HepG2 (cell line): ENCODE results near the gene VEZF1. TPM values are rescaled to one million over a fixed set of nuclear protein-coding genes. Genes with fewer than 3 reads are reported as not detected.

Experiments
- ATAC-seq: fragments of 200-7000 bp; cut with Tn5 transposase; 3 replicates; pipeline ENCODE4 v1.9.1; 2020; ENCODE audit warnings: mild to moderate bottlenecking, moderate library complexity
- BruUV-seq: library from RNA; stranded (reverse); fragments of 400-500 nt; replicated peaks from 2 replicates; lab custom pipeline; 2021; lab: Mats Ljungman, UMichigan
- CTCF ChIA-PET: fragments of 300-600 bp; formaldehyde crosslinking; extraction: SDS; loops from one replicate; lab custom pipeline; 2021; ENCODE audit warnings: low total read pairs, inconsistent platforms, low intra/inter-chr PET ratio; lab: Yijun Ruan, JAX
- POLR2A ChIA-PET: fragments of 350-600 bp; sonication (Branson Sonifier 250); formaldehyde crosslinking; loops from one replicate; lab custom pipeline; 2020; ENCODE audit warnings: antibody characterized with exemption, inconsistent platforms; lab: Yijun Ruan, JAX
- DNase-seq: peaks from one replicate; pipeline ENCODE4 v3.0.0-alpha.2; 2015; ENCODE audit warnings: low spot score
- FAIRE-seq: peaks from 3 replicates; lab custom pipeline; 2011; peaks lifted over from hg19 to GRCh38; lab: Jason Lieb, UNC
- H2AFZ ChIP-seq: one replicate; pipeline ENCODE4 v1.6.1; 2011; ENCODE audit warnings: low read length, inconsistent platforms
- H3K27ac ChIP-seq: fragments of 300-600 bp; 3 replicates; pipeline ENCODE4 v1.8.0; 2011; ENCODE audit warnings: mixed run types, mild to moderate bottlenecking, mixed read lengths, low read length, inconsistent platforms; ENCODE audit not compliant: insufficient read depth; ENCODE audit errors: extremely low read length
- H3K27me3 ChIP-seq, 2 experiments: fragments of 200-600 bp in 1 of 2; 2 replicates in 1 of 2; 3 replicates in 1 of 2; pipeline versions ENCODE4 v1.6.0 to v1.8.0; 2011; ENCODE audit warnings: low read length in 2 of 2, mild to moderate bottlenecking in 2 of 2, moderate library complexity in 2 of 2, inconsistent platforms in 1 of 2; ENCODE audit not compliant: insufficient read depth in 2 of 2, control insufficient read depth in 1 of 2
- H3K36me3 ChIP-seq, 2 experiments: fragments of 200-600 bp in 1 of 2; replicated peaks in 1 of 2; 2 replicates in 1 of 2; 3 replicates in 1 of 2; pipeline versions ENCODE4 v1.5.1 to v1.8.0; 2011; ENCODE audit warnings: low read length in 2 of 2, inconsistent platforms in 1 of 2; ENCODE audit not compliant: insufficient read depth in 2 of 2, control insufficient read depth in 1 of 2
- H3K4me1 ChIP-seq: 2 replicates; pipeline ENCODE4 v1.5.1; 2012; ENCODE audit warnings: low read length, inconsistent platforms; ENCODE audit not compliant: insufficient read depth
- H3K4me2 ChIP-seq: 2 replicates; pipeline ENCODE4 v1.6.0; 2011; ENCODE audit warnings: low read depth, low read length, inconsistent platforms
- H3K4me3 ChIP-seq, 3 experiments: fragments of 200-600 bp in 1 of 3; sonication (generic), shearing (Covaris generic) in 1 of 3; replicated peaks in 1 of 3; 2 replicates each; pipeline ENCODE4 v1.5.1; 2011 to 2016; ENCODE audit warnings: low read length in 3 of 3, inconsistent platforms in 2 of 3, low read depth in 2 of 3, mild to moderate bottlenecking in 2 of 3, control low read depth in 1 of 3, mixed read lengths in 1 of 3; ENCODE audit not compliant: insufficient read depth in 1 of 3
- H3K79me2 ChIP-seq: one replicate; pipeline ENCODE4 v1.6.1; 2011; ENCODE audit warnings: low read length, inconsistent platforms; ENCODE audit not compliant: insufficient read depth
- H3K9ac ChIP-seq: 2 replicates; pipeline ENCODE4 v1.6.0; 2011; ENCODE audit warnings: mild to moderate bottlenecking, low read depth, low read length, inconsistent platforms; ENCODE audit not compliant: insufficient read depth
- H3K9me3 ChIP-seq: 2 replicates; pipeline ENCODE4 v1.5.1; 2012; ENCODE audit warnings: mild to moderate bottlenecking, low read length
- H4K20me1 ChIP-seq: 2 replicates; pipeline ENCODE4 v1.6.0; 2011; ENCODE audit warnings: inconsistent platforms, mild to moderate bottlenecking, low read length, moderate library complexity; ENCODE audit not compliant: insufficient read depth
- FOXJ3 ChIP-seq: sonication (generic); formaldehyde crosslinking; IDR thresholded peaks from 2 replicates; pipeline ENCODE4 v1.4.0; 2020; ENCODE audit warnings: missing genetic modification reagents, mild to moderate bottlenecking, borderline replicate concordance
- KMT2A ChIP-seq: sonication (generic); formaldehyde crosslinking; IDR thresholded peaks from 2 replicates; pipeline ENCODE4 v1.4.0; 2020; ENCODE audit warnings: missing genetic modification reagents
- RFX5 ChIP-seq: IDR thresholded peaks from 2 replicates; pipeline ENCODE4 v1.6.1; 2011; ENCODE audit warnings: low read depth, low read length, improper control_type of control experiment
- TBP ChIP-seq: sonication (generic); formaldehyde crosslinking; IDR thresholded peaks from 2 replicates; pipeline ENCODE4 v1.5.0; 2020; ENCODE audit warnings: missing genetic modification reagents
- ZFYVE20 ChIP-seq: sonication (generic); formaldehyde crosslinking; IDR thresholded peaks from 2 replicates; pipeline ENCODE4 v1.8.0; 2023; ENCODE audit warnings: low read depth, mild to moderate bottlenecking, moderate library complexity, missing genetic modification reagents, borderline replicate concordance
- ZNF3 ChIP-seq: IDR thresholded peaks from 2 replicates; pipeline ENCODE4 v1.7.0; 2017; ENCODE audit warnings: inconsistent platforms
- ZNF558 ChIP-seq: sonication (generic); formaldehyde crosslinking; IDR thresholded peaks from 2 replicates; pipeline ENCODE4 v1.9.0; 2022; ENCODE audit warnings: mild to moderate bottlenecking, missing genetic modification reagents, borderline replicate concordance
- ZNF747 ChIP-seq: sonication (generic); formaldehyde crosslinking; IDR thresholded peaks from 2 replicates; pipeline ENCODE4 v1.8.1; 2023; ENCODE audit warnings: missing genetic modification reagents, mild to moderate bottlenecking, borderline replicate concordance
- ZNF781 ChIP-seq: sonication (generic); formaldehyde crosslinking; IDR thresholded peaks from 2 replicates; pipeline ENCODE4 v1.5.1; 2020; ENCODE audit warnings: borderline replicate concordance, mild to moderate bottlenecking, missing genetic modification reagents; ENCODE audit errors: not compliant biosample characterization
- WGBS: methylation state at CpG from one replicate; pipeline ENCODE4 v1.1.6; 2017; ENCODE audit warnings: low lambda C conversion rate; 5-methylcytosine and 5-hydroxymethylcytosine counted together
- in situ Hi-C: cut with HindIII; loops from 2 replicates; pipeline ENCODE4 v1.10.0; 2017; ENCODE audit warnings: low pct_unique_long_range_greater_than_20kb; ENCODE audit not compliant: extremely low pct_ligation_motif_present
- intact Hi-C: fragments of 100-400 bp; cut with micrococcal nuclease; formaldehyde crosslinking; loops from one replicate; pipeline ENCODE4 v1.10.0; 2022; ENCODE audit not compliant: unreplicated experiment
- polyA plus RNA-seq, 8 experiments: library from polyadenylated mRNA; depleted of rRNA in 3 of 8; stranded (reverse) in 7 of 8; unstranded in 1 of 8; fragments of >200 nt; fragmentation: Illumina TruSeq in 4 of 8; extraction: Trizol in 4 of 8; gene quantifications; 2 replicates each; pipeline versions ENCODE4 v1.2.1 to v1.2.3, GENCODE V29; 2011 to 2016; ENCODE audit warnings: low read depth in 4 of 8, missing spikeins in 1 of 8, mixed read lengths in 1 of 8; ENCODE audit not compliant: insufficient read depth in 1 of 8
- total RNA-seq, 5 experiments: library from RNA; depleted of rRNA; stranded (reverse); fragments of >200 nt; fragmentation: Illumina TruSeq; extraction: Trizol; gene quantifications; 2 replicates each; pipeline ENCODE4 v1.2.3, GENCODE V29; 2016; ENCODE audit warnings: low read depth in 1 of 5
- TF ChIP-seq, protein P1 (sequence below): sonication (generic); formaldehyde crosslinking; IDR thresholded peaks from 2 replicates; pipeline ENCODE4 v1.4.0; 2020; ENCODE audit warnings: missing genetic modification reagents
- TF ChIP-seq, protein P2 (sequence below): sonication (generic); formaldehyde crosslinking; IDR thresholded peaks from 2 replicates; pipeline ENCODE4 v1.4.0; 2020; ENCODE audit warnings: mild to moderate bottlenecking, missing genetic modification reagents

VEZF1 gene
- total and polyA plus RNA-seq, 2 of the 13 experiments (the other 11 are each of a cell fraction or from before 2014, with no cell fraction given) = 45.9 to 49.7 TPM

DNA sequence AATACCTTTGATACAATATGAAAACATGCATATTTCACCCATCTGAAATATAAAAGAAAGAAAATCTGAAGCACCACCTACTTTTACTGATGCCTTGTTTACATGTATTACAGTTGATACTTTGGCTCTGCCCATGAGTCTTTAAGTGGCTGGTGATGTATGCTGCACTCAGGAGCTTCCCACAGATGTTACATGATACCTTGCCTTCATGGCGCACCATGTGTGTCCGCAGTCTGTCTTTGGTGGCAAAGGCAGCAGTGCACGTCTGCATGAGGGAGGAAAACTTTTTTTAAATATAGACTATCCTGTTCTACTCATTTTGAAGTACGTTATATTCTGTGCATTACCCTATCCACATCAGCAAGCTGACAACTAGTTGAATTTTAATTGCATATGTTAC lies 7.5 kb downstream of the VEZF1 start:
- no peaks in the 10 kb centered on the region for H3K9me3 ChIP-seq
- H3K4me2 ChIP-seq = no peak overlapping the region
- no peak for TF ChIP-seq FOXJ3 (CRISPR knock-in tag)
- TF ChIP-seq ZFYVE20 = no peak
- TF ChIP-seq, protein P1, sequence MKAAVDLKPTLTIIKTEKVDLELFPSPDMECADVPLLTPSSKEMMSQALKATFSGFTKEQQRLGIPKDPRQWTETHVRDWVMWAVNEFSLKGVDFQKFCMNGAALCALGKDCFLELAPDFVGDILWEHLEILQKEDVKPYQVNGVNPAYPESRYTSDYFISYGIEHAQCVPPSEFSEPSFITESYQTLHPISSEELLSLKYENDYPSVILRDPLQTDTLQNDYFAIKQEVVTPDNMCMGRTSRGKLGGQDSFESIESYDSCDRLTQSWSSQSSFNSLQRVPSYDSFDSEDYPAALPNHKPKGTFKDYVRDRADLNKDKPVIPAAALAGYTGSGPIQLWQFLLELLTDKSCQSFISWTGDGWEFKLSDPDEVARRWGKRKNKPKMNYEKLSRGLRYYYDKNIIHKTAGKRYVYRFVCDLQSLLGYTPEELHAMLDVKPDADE (CRISPR knock-in tag) = no peak
- TF ChIP-seq ZNF3 (CRISPR knock-in tag) = no peak
- no peak for TF ChIP-seq TBP
- TF ChIP-seq ZNF747 = no peak
- TF ChIP-seq, protein P2, sequence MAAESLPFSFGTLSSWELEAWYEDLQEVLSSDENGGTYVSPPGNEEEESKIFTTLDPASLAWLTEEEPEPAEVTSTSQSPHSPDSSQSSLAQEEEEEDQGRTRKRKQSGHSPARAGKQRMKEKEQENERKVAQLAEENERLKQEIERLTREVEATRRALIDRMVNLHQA (CRISPR knock-in tag) = no peak
- no peak for TF ChIP-seq ZNF558
- TF ChIP-seq KMT2A (CRISPR knock-in tag) = no peak
- TF ChIP-seq ZNF781 = no peak
- no peak for TF ChIP-seq RFX5
- FAIRE-seq (no peak), DNase-seq (no peak), ATAC-seq (no peak)
- H3K4me3 ChIP-seq = no peak overlapping the region
- CTCF ChIA-PET = no interaction called here
- intact Hi-C loops (no loop called here), in situ Hi-C loops (no loop called here)
- 97% methylated on average over 4 of the region's 4 CpGs for WGBS
- no peak overlapping the region for H2AFZ ChIP-seq
- H3K4me1 ChIP-seq = peaks cover 64% of the 10 kb centered on the region
- no TSS peak for BruUV-seq
- peaks cover 28% of the 10 kb centered on the region; the same call in 1 of the 2 replicates for H4K20me1 ChIP-seq
- POLR2A ChIA-PET = interaction anchor here (0.9 kb wide), 1 partner anchor 9 kb away, joined by 3 read pairs; no protein-coding TSS in a partner anchor
- H3K79me2 ChIP-seq = peaks cover 52% of the 10 kb centered on the region
- no peak overlapping the region for H3K27ac ChIP-seq
- no peak overlapping the region for H3K9ac ChIP-seq
- H3K27me3 ChIP-seq = no peaks in the 10 kb centered on the region
- H3K36me3 ChIP-seq = peaks cover 21 to 76% of the 10 kb centered on the region in 2 experiments
